RWPE2 (cell line): ENCODE data around the gene FNBP1.

ENCODE experiments used
- ATAC-seq: fragments of 200-7000 bp; cut with Tn5 transposase; 3 replicates; pipeline ENCODE4 v1.9.1; 2021; ENCODE audit warnings: low read depth
- DNase-seq: peaks from one replicate; pipeline ENCODE4 v3.0.0-alpha.2; 2020; ENCODE audit warnings: low spot score
- H3K27ac ChIP-seq: fragments of 450-650 bp; 2 replicates; pipeline ENCODE4 v1.5.1; 2017; ENCODE audit warnings: mild to moderate bottlenecking; ENCODE audit not compliant: poor library complexity, severe bottlenecking
- H3K27me3 ChIP-seq: fragments of 250-450 bp; sonication (Bioruptor Pico); 2 replicates; pipeline ENCODE4 v1.5.1; 2021; ENCODE audit warnings: mild to moderate bottlenecking, moderate library complexity; ENCODE audit not compliant: insufficient read depth, poor library complexity, severe bottlenecking
- H3K36me3 ChIP-seq: fragments of 250-450 bp; sonication (Bioruptor Pico); 2 replicates; pipeline ENCODE4 v1.5.1; 2020; ENCODE audit warnings: low read depth, mild to moderate bottlenecking, moderate library complexity
- H3K4me1 ChIP-seq: fragments of 250-450 bp; sonication (Bioruptor Pico); 2 replicates; pipeline ENCODE4 v1.5.1; 2021; ENCODE audit warnings: mild to moderate bottlenecking, moderate library complexity; ENCODE audit not compliant: insufficient read depth, poor library complexity, severe bottlenecking
- H3K4me3 ChIP-seq: fragments of 250-450 bp; sonication (Bioruptor Pico); 2 replicates; pipeline ENCODE4 v1.5.1; 2021; ENCODE audit warnings: mild to moderate bottlenecking, moderate library complexity; ENCODE audit not compliant: severe bottlenecking
- H3K9me3 ChIP-seq: fragments of 250-450 bp; sonication (Bioruptor Pico); 2 replicates; pipeline ENCODE4 v1.5.1; 2021; ENCODE audit warnings: mild to moderate bottlenecking, moderate library complexity; ENCODE audit not compliant: severe bottlenecking
- TF ChIP-seq, protein P1 (sequence below): fragments of 450-650 bp; IDR thresholded peaks from one replicate; pipeline ENCODE4 v1.5.1; 2017; ENCODE audit warnings: mild to moderate bottlenecking, moderate library complexity; ENCODE audit not compliant: poor library complexity, severe bottlenecking

Gene FNBP1

DNA sequence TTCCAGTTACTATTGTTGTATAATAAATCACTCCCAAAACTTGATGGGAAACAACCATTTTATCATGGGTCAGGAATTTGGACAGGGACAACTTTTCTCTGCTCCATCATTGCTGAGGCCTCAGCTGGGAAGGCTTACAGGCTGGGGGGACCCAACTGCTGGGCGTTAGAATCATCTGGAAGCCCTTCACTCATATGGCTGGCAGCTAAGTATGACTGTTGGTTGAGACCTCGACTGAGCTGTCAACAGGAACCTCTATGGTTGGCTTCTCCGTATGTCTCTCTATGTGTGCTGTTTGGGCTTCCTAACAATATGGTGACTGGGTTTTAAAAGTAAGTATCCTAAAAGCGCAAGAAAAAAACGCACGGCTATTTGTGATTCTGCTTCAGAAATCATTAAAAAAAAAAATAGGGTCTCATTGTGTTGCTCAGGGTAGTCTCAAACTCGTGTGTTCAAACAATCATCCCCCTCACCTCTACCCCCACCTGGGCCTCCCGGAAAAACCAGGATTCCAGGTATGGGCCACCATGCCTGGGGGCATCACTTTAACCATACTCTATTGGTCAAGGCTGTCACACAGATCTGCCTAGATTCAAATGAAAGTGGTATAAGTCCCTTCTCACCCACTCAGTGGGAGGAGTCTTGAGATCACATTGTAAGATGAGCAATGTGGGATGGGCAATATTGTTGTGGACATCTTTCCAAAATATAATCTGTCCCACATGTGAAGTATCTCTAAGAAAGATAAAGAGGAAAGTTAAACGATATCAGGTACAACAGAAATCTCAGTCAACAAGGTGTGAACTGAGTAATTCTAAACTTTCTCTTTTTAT lies 15.2 kb downstream of the FNBP1 start:
- Histone ChIP-seq H3K4me3 (no peak overlapping the region), H3K4me1 (peaks cover 10% of the 10 kb centered on the region), H3K27me3 (no peaks in the 10 kb centered on the region), H3K27ac (no peak overlapping the region), H3K36me3 (no peaks in the 10 kb centered on the region), H3K9me3 (no peaks in the 10 kb centered on the region)
- DNase-seq: no peak
- TF ChIP-seq, protein P1, sequence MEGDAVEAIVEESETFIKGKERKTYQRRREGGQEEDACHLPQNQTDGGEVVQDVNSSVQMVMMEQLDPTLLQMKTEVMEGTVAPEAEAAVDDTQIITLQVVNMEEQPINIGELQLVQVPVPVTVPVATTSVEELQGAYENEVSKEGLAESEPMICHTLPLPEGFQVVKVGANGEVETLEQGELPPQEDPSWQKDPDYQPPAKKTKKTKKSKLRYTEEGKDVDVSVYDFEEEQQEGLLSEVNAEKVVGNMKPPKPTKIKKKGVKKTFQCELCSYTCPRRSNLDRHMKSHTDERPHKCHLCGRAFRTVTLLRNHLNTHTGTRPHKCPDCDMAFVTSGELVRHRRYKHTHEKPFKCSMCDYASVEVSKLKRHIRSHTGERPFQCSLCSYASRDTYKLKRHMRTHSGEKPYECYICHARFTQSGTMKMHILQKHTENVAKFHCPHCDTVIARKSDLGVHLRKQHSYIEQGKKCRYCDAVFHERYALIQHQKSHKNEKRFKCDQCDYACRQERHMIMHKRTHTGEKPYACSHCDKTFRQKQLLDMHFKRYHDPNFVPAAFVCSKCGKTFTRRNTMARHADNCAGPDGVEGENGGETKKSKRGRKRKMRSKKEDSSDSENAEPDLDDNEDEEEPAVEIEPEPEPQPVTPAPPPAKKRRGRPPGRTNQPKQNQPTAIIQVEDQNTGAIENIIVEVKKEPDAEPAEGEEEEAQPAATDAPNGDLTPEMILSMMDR: no peak
- ATAC-seq: no peak

DNA sequence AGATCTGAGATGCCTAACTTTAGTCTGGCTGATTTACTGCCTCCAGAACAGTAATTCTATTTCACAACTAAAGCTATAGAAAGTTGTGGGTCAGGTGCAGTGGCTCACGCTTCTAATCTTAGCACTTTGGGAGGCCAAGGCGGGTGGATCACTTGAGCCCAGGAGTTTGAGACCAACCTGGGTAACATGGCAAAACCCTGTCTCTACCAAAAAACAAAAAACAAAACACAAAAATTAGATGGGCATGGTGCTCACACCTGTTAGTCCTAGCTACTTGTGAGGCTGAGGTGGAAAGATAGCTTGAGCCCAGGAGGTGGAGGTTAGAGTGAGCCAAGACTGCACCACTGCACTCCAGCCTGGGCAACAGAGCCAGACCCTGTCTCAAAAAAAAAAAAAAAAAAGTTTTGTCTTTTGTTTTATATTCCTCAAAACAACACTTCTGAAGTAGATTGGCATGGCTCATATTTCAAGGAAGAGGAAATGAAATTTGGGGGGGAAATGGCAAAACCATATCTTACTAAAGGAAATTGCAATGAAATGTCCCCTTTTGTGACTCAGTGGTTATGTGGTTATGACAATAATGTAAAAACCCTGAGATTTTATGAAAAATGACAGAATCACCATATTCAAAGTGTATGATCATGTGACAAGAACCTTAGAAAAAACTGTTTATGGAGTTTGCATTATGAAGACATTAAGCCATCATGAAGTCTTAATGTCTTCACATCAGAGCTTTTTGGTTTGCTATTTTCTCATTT lies 16.2 kb downstream of the FNBP1 start:
- ATAC-seq: no peak
- Histone ChIP-seq H3K27ac (no peak overlapping the region), H3K9me3 (no peaks in the 10 kb centered on the region), H3K27me3 (no peaks in the 10 kb centered on the region), H3K4me3 (no peak overlapping the region), H3K4me1 (peaks cover 10% of the 10 kb centered on the region), H3K36me3 (no peaks in the 10 kb centered on the region)
- DNase-seq: no peak
- TF ChIP-seq, protein P1: no peak

DNA sequence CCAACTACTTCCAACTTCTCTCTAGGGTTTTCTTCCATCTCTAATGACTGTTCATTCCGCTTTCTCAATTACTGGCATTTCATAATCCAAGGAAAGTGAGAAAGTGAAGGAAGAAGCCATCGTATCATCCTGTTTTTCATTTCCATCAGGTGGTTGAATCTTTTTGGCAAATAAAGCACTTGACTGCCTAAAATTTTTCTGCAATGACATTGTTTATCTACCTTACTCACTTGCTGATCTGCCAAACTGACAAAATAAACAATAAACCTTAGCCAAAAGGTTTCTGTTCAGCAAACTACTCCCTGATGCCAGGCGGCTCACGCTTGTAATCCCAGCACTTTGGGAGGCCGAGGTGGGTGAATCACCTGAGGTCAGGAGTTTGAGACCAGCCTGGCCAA lies 18.4 kb downstream of the FNBP1 start:
- TF ChIP-seq, protein P1: no peak
- ATAC-seq (peak; percentile 89), DNase-seq (peak; percentile 65)
- Histone ChIP-seq H3K36me3 (no peaks in the 10 kb centered on the region), H3K27me3 (no peaks in the 10 kb centered on the region), H3K4me3 (no peak overlapping the region), H3K4me1 (peaks cover 10% of the 10 kb centered on the region), H3K27ac (peak overlapping the region; percentile 39), H3K9me3 (no peaks in the 10 kb centered on the region)

DNA sequence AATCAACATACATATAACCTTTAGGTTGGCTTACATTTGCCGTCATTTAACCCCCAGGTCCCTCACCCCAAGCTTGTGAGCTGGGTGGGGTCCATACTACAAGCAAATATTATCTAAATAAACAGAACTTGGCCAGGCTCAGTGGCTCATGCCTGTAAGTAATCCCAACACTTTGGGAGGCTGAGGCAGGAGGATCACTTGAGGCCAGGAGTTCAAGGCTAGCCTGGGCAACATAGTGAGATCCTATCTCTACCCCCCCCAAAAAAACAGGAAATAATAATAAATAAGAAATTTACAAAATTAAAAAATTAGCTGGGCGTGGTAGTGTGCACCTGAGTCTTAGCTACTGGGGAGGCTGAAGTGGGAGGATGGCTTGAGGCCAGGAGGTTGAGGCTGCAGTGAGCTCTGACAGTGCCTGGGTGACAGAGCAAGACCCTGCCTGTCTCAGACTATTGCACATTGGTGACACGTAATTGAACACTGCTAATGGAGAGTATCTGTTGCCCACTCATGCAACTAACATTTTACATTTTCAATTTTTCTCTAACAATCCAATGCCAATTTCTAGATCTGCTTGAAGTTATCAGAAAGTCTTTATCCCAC lies 18.9 kb downstream of the FNBP1 start:
- Histone ChIP-seq H3K4me1 (peaks cover 10% of the 10 kb centered on the region), H3K4me3 (no peak overlapping the region), H3K36me3 (no peaks in the 10 kb centered on the region), H3K27ac (peak overlapping the region; percentile 39), H3K27me3 (no peaks in the 10 kb centered on the region), H3K9me3 (no peaks in the 10 kb centered on the region)
- TF ChIP-seq, protein P1: no peak
- DNase-seq (no peak), ATAC-seq (no peak; the same call in 2 of the 3 replicates)
